ENCODE results near the gene AP2M1. TPM values are rescaled to one million over a fixed set of nuclear protein-coding genes. Genes with fewer than 3 reads are reported as not detected.

Gene AP2M1
- total RNA-seq, 1 donor from 2014 or later = 398 TPM

- Mint-ChIP-seq H3K27me3 (ENCODE audit: unreplicated experiment) (no peaks in the 10 kb centered on the region), H3K27ac (ENCODE audit: unreplicated experiment) (peak overlapping the region; percentile 56), H3K36me3 (ENCODE audit: unreplicated experiment) (peaks cover 30% of the 10 kb centered on the region)
These were observed 3.2 kb downstream of the AP2M1 start for GRCh38 chr3:184177767-184178306.

DNA sequence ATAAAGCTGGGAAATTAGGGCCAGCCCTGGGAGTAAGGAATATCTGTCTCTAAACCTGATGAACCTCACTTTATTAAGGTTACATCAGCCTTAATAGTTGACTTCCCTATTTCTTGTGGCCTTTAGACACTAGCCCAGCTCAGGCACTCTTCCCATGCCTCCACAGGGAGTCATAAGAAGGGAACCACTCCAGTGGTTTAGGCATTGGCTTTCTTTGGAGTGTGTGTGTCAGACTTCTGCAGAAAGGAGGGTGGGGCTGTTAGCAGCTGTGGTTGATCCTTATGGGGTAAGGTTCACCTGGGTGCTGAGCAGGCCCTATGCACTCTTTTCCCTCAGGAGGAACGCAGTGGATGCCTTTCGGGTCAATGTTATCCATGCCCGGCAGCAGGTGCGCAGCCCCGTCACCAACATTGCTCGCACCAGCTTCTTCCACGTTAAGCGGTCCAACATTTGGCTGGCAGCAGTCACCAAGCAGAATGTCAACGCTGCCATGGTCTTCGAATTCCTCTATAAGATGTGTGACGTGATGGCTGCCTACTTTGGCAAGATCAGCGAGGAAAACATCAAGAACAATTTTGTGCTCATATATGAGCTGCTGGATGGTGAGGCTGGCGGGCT lies 4.0 kb downstream of the AP2M1 start:
- H3K4me3 Mint-ChIP-seq (ENCODE audit: unreplicated experiment) = no peak overlapping the region
- H3K27ac Mint-ChIP-seq (ENCODE audit: unreplicated experiment) = no peak overlapping the region
- peaks cover 37% of the 10 kb centered on the region for H3K4me1 Mint-ChIP-seq (ENCODE audit: unreplicated experiment)

More at GRCh38 chr3:184177767-184178306, 3.2 kb downstream of the AP2M1 start:
- Mint-ChIP-seq H3K4me1 (ENCODE audit: unreplicated experiment) (peaks cover 41% of the 10 kb centered on the region), H3K4me3 (ENCODE audit: unreplicated experiment) (peak overlapping the region; percentile 44), H3K9me3 (ENCODE audit: unreplicated experiment) (no peaks in the 10 kb centered on the region)
- no peak for DNase-seq (ENCODE audit: extremely low spot score, unreplicated experiment)
- TF ChIP-seq, protein P1, sequence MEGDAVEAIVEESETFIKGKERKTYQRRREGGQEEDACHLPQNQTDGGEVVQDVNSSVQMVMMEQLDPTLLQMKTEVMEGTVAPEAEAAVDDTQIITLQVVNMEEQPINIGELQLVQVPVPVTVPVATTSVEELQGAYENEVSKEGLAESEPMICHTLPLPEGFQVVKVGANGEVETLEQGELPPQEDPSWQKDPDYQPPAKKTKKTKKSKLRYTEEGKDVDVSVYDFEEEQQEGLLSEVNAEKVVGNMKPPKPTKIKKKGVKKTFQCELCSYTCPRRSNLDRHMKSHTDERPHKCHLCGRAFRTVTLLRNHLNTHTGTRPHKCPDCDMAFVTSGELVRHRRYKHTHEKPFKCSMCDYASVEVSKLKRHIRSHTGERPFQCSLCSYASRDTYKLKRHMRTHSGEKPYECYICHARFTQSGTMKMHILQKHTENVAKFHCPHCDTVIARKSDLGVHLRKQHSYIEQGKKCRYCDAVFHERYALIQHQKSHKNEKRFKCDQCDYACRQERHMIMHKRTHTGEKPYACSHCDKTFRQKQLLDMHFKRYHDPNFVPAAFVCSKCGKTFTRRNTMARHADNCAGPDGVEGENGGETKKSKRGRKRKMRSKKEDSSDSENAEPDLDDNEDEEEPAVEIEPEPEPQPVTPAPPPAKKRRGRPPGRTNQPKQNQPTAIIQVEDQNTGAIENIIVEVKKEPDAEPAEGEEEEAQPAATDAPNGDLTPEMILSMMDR (IDR thresholded peaks at IDR 0.05) = no peak

DNA sequence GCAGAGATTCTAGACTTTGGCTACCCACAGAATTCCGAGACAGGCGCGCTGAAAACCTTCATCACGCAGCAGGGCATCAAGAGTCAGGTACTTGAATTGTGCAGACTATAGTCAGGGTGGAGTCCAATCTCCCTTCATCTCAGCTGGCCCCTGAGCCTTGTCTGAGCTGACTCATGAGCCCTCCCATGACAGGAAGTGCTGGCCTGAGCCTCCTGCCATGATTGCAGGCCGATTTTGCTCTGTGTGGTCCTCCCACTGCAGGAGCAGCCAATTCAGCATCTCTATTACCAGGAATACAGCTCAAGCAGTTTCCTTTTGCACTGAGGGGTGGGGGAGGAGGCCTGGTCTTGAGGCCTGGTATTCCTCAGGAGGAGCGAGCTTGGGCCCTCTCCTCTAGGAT lies 5.5 kb downstream of the AP2M1 start:
- H3K36me3 Mint-ChIP-seq (ENCODE audit: unreplicated experiment) = peaks cover 43% of the 10 kb centered on the region
- TF ChIP-seq, protein P1 (IDR thresholded peaks at IDR 0.05) = no peak
- no peak overlapping the region for H3K27ac Mint-ChIP-seq (ENCODE audit: unreplicated experiment)
- H3K27me3 Mint-ChIP-seq (ENCODE audit: unreplicated experiment) = no peaks in the 10 kb centered on the region
- DNase-seq (ENCODE audit: extremely low spot score, unreplicated experiment) = no peak
- H3K4me3 Mint-ChIP-seq (ENCODE audit: unreplicated experiment) = no peak overlapping the region
- H3K4me1 Mint-ChIP-seq (ENCODE audit: unreplicated experiment) = peaks cover 37% of the 10 kb centered on the region
- no peaks in the 10 kb centered on the region for H3K9me3 Mint-ChIP-seq (ENCODE audit: unreplicated experiment)

More for the DNA sequence above, 4.0 kb downstream of the AP2M1 start:
- Mint-ChIP-seq H3K27me3 (ENCODE audit: unreplicated experiment) (no peaks in the 10 kb centered on the region), H3K36me3 (ENCODE audit: unreplicated experiment) (peaks cover 35% of the 10 kb centered on the region), H3K9me3 (ENCODE audit: unreplicated experiment) (no peaks in the 10 kb centered on the region)
- TF ChIP-seq, protein P1 (IDR thresholded peaks at IDR 0.05) = no peak
- DNase-seq (ENCODE audit: extremely low spot score, unreplicated experiment) = no peak

- peaks cover 43% of the 10 kb centered on the region for H3K36me3 Mint-ChIP-seq (ENCODE audit: unreplicated experiment)
- H3K9me3 Mint-ChIP-seq (ENCODE audit: unreplicated experiment) = no peaks in the 10 kb centered on the region
- TF ChIP-seq, protein P1 (IDR thresholded peaks at IDR 0.05) = no peak
- no peaks in the 10 kb centered on the region for H3K27me3 Mint-ChIP-seq (ENCODE audit: unreplicated experiment)
- peaks cover 33% of the 10 kb centered on the region for H3K4me1 Mint-ChIP-seq (ENCODE audit: unreplicated experiment)
- H3K4me3 Mint-ChIP-seq (ENCODE audit: unreplicated experiment) = no peak overlapping the region
- DNase-seq (ENCODE audit: extremely low spot score, unreplicated experiment) = no peak
- H3K27ac Mint-ChIP-seq (ENCODE audit: unreplicated experiment) = peak overlapping the region; percentile 31
These were observed 6.9 kb downstream of the AP2M1 start for GRCh38 chr3:184181596-184181995.

DNA sequence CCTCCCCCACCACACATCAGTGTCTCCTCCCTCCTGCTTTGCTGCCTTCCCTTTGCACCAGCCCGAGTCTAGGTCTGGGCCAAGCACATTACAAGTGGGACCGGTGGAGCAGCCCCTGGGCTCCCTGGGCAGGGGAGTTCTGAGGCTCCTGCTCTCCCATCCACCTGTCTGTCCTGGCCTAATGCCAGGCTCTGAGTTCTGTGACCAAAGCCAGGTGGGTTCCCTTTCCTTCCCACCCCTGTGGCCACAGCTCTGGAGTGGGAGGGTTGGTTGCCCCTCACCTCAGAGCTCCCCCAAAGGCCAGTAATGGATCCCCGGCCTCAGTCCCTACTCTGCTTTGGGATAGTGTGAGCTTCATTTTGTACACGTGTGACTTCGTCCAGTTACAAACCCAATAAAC lies 9.0 kb downstream of the AP2M1 start:
- Mint-ChIP-seq H3K4me1 (ENCODE audit: unreplicated experiment) (peaks cover 30% of the 10 kb centered on the region), H3K27me3 (ENCODE audit: unreplicated experiment) (no peaks in the 10 kb centered on the region), H3K9me3 (ENCODE audit: unreplicated experiment) (no peaks in the 10 kb centered on the region), H3K27ac (ENCODE audit: unreplicated experiment) (peak overlapping the region; percentile 32), H3K4me3 (ENCODE audit: unreplicated experiment) (no peak overlapping the region), H3K36me3 (ENCODE audit: unreplicated experiment) (peaks cover 39% of the 10 kb centered on the region)
- DNase-seq (ENCODE audit: extremely low spot score, unreplicated experiment) = no peak
- TF ChIP-seq, protein P1 (IDR thresholded peaks at IDR 0.05) = no peak

All from osteocyte (in vitro differentiated cells).